HCT116 (cell line): ENCODE results near the gene LAMC3. TPM values are rescaled to one million over a fixed set of nuclear protein-coding genes. Genes with fewer than 3 reads are reported as not detected.

ENCODE experiments used
- ATAC-seq: fragments of 200-7000 bp; cut with Tn5 transposase; 2 replicates; pipeline ENCODE4 v1.9.1; 2020; ENCODE audit warnings: mild to moderate bottlenecking, moderate library complexity
- BruUV-seq: library from RNA; stranded (reverse); fragments of 400-500 nt; replicated peaks from 2 replicates; lab custom pipeline; 2021; lab: Mats Ljungman, UMichigan
- CTCF ChIA-PET: fragments of 300-600 bp; sonication (Branson Sonifier 250); formaldehyde crosslinking; loops from one replicate; lab custom pipeline; 2021; ENCODE audit warnings: antibody characterized with exemption; lab: Charles Lee
- POLR2A ChIA-PET: fragments of 300-600, 350-600 bp; sonication (Branson Sonifier 250); formaldehyde crosslinking; loops from one replicate; lab custom pipeline; 2021; ENCODE audit warnings: antibody characterized with exemption; lab: Charles Lee
- RAD21 ChIA-PET, 2 experiments: fragments of 300-600 bp; sonication (Branson Sonifier 250); formaldehyde crosslinking; loops; one replicate each; lab custom pipeline; 2023; ENCODE audit warnings: low total read pairs in 2 of 2; ENCODE audit not compliant: uncharacterized antibody in 2 of 2, unreplicated experiment in 2 of 2, low non-redundant PET in 1 of 2; lab: Charles Lee
- DNase-seq: peaks from one replicate; pipeline ENCODE4 v3.0.0-alpha.2; 2010; ENCODE audit warnings: low read depth, low spot score
- H2AFZ ChIP-seq: fragments of 200-600 bp; shearing (Covaris generic), sonication (generic); 2 replicates; pipeline ENCODE4 v1.6.1; 2017; ENCODE audit warnings: low read depth, mixed run types, mixed read lengths, antibody characterized with exemption, low read length; ENCODE audit not compliant: poor library complexity, severe bottlenecking
- H3K27ac ChIP-seq: 2 replicates; pipeline ENCODE4 v1.5.1; 2012; ENCODE audit warnings: low read depth, low read length
- H3K27me3 ChIP-seq: fragments of 200-600 bp; sonication (generic); 2 replicates; pipeline ENCODE4 v1.6.1; 2016; ENCODE audit warnings: mixed run types, low read length, mixed read lengths; ENCODE audit not compliant: insufficient read depth
- H3K36me3 ChIP-seq, 2 experiments: fragments of 200-500 bp in 1 of 2; fragments of 200-600 bp in 1 of 2; sonication (Bioruptor generic) in 1 of 2; sonication (generic) in 1 of 2; 2 replicates each; pipeline versions ENCODE4 v1.5.1 to v1.6.1; 2014 to 2016; ENCODE audit warnings: low read length in 2 of 2, inconsistent platforms in 1 of 2, mixed read lengths in 1 of 2, mixed run types in 1 of 2; ENCODE audit not compliant: insufficient read depth in 2 of 2, control insufficient read depth in 1 of 2
- H3K4me1 ChIP-seq, 2 experiments: fragments of 200-600 bp in 1 of 2; sonication (generic) in 1 of 2; 2 replicates each; pipeline versions ENCODE4 v1.5.1 to v1.6.1; 2012 to 2017; ENCODE audit warnings: low read length in 2 of 2, inconsistent platforms in 1 of 2, mild to moderate bottlenecking in 1 of 2, mixed read lengths in 1 of 2, mixed run types in 1 of 2, moderate library complexity in 1 of 2; ENCODE audit not compliant: insufficient read depth in 2 of 2, control insufficient read depth in 1 of 2
- H3K4me2 ChIP-seq: fragments of 200-600 bp; sonication (generic); 2 replicates; pipeline ENCODE4 v1.6.1; 2017; ENCODE audit warnings: mixed run types, low read length, mixed read lengths
- H3K4me3 ChIP-seq, 2 experiments: fragments of 200-600 bp in 1 of 2; sonication (generic) in 1 of 2; replicated peaks in 1 of 2; 2 replicates each; pipeline ENCODE4 v1.5.1; 2011 to 2016; ENCODE audit warnings: low read length in 2 of 2, control low read depth in 1 of 2, low read depth in 1 of 2, mild to moderate bottlenecking in 1 of 2, mixed read lengths in 1 of 2, mixed run types in 1 of 2
- H3K79me2 ChIP-seq: fragments of 200-600 bp; sonication (generic); 2 replicates; pipeline ENCODE4 v1.6.1; 2017; ENCODE audit warnings: mild to moderate bottlenecking, mixed run types, low read length, moderate library complexity, mixed read lengths; ENCODE audit not compliant: insufficient read depth
- H3K9ac ChIP-seq: fragments of 200-600 bp; sonication (generic); 2 replicates; pipeline ENCODE4 v1.6.1; 2016; ENCODE audit warnings: low read length, mixed read lengths
- H3K9me2 ChIP-seq: fragments of 200-600 bp; sonication (generic), shearing (Covaris generic); 2 replicates; pipeline ENCODE4 v1.6.1; 2017; ENCODE audit warnings: mixed run types, mild to moderate bottlenecking, moderate library complexity; ENCODE audit not compliant: insufficient read depth
- H3K9me3 ChIP-seq, 2 experiments: fragments of 200-500 bp in 1 of 2; fragments of 200-600 bp in 1 of 2; sonication (Bioruptor generic) in 1 of 2; sonication (generic) in 1 of 2; 2 replicates each; pipeline ENCODE4 v1.6.1; 2014 to 2017; ENCODE audit warnings: low read length in 2 of 2, mixed read lengths in 2 of 2, inconsistent platforms in 1 of 2, low read depth in 1 of 2, mild to moderate bottlenecking in 1 of 2, mixed run types in 1 of 2, moderate library complexity in 1 of 2; ENCODE audit not compliant: control insufficient read depth in 1 of 2, insufficient read depth in 1 of 2
- H4K20me1 ChIP-seq: fragments of 200-600 bp; sonication (generic), shearing (Covaris generic); 2 replicates; pipeline ENCODE4 v1.6.1; 2017; ENCODE audit warnings: mixed run types, mild to moderate bottlenecking, moderate library complexity; ENCODE audit not compliant: insufficient read depth
- CTCF ChIP-seq, 3 experiments: fragments of 200-600 bp in 1 of 3; sonication (generic) in 1 of 3; IDR thresholded peaks in 2 of 3; conservative IDR thresholded peaks in 1 of 3; 2 replicates each; pipeline ENCODE4 v1.5.1; 2012 to 2017; ENCODE audit warnings: low read depth in 2 of 3, low read length in 2 of 3, antibody characterized with exemption in 1 of 3, borderline replicate concordance in 1 of 3, control low read depth in 1 of 3, mild to moderate bottlenecking in 1 of 3, mixed read lengths in 1 of 3, mixed run types in 1 of 3, moderate library complexity in 1 of 3; ENCODE audit not compliant: insufficient read depth in 1 of 3
- ELF1 ChIP-seq: IDR thresholded peaks from 2 replicates; pipeline ENCODE4 v1.6.1; 2012; ENCODE audit warnings: low read depth, borderline replicate concordance
- POLR2AphosphoS5 ChIP-seq: IDR thresholded peaks from 2 replicates; pipeline ENCODE4 v1.6.1; 2011; ENCODE audit warnings: mild to moderate bottlenecking, low read depth, low read length, moderate library complexity
- RAD21 ChIP-seq: IDR thresholded peaks from 2 replicates; pipeline ENCODE4 v1.6.1; 2012; ENCODE audit warnings: low read depth, mild to moderate bottlenecking
- SIN3A ChIP-seq: IDR thresholded peaks from 2 replicates; pipeline ENCODE4 v1.6.1; 2012; ENCODE audit warnings: low read depth
- ZBTB33 ChIP-seq: IDR thresholded peaks from 2 replicates; pipeline ENCODE4 v1.6.1; 2011; ENCODE audit warnings: mild to moderate bottlenecking, low read length, moderate library complexity; ENCODE audit not compliant: insufficient replicate concordance; ENCODE audit errors: extremely low read depth
- intact Hi-C: fragments of 100-400 bp; cut with micrococcal nuclease; formaldehyde crosslinking; loops from 2 replicates; pipeline ENCODE4 v1.10.0; 2022
- total RNA-seq: library from RNA; stranded (reverse); gene quantifications from one replicate; pipeline ENCODE4 v1.2.1, GENCODE V29; 2021; ENCODE audit not compliant: unreplicated experiment

Gene LAMC3
- total RNA-seq, 1 experiment from 2014 or later, result 7.7 TPM

GRCh38 chr9:130997395-130997684 is 11.6 kb upstream of the LAMC3 start (continued):
- TF ChIP-seq ZBTB33, result no peak

- Histone ChIP-seq H4K20me1 (no peaks in the 10 kb centered on the region), H3K27ac (no peak overlapping the region), H3K4me2 (no peak overlapping the region), H3K9ac (no peak overlapping the region), H3K4me1 (peaks cover 5 to 17% of the 10 kb centered on the region in 2 experiments; a peak in 3 of 4 replicates), H2AFZ (no peak overlapping the region), H3K79me2 (no peaks in the 10 kb centered on the region), H3K9me3 (no peaks in the 10 kb centered on the region), H3K9me2 (no peaks in the 10 kb centered on the region), H3K27me3 (no peaks in the 10 kb centered on the region; the same call in 1 of the 2 replicates), H3K36me3 (no peaks in the 10 kb centered on the region), H3K4me3 (no peak overlapping the region)
- ChIA-PET POLR2A (interaction anchor here (0.6 to 1.4 kb wide), 3 partner anchors 32 to 664 kb away, joined by 4 read pairs; no protein-coding TSS in a partner anchor), CTCF (interaction anchor here (0.6 to 5.6 kb wide), 28 partner anchors 10 to 297 kb away, joined by 3 to 88 read pairs (median 4); partner anchors contain the start of gene LAMC3), RAD21 (interaction anchor here (0.6 to 2.2 kb wide), 15 partner anchors 48 to 427 kb away, joined by 3 to 18 read pairs (median 4); no protein-coding TSS in a partner anchor)
- intact Hi-C loops, result loop anchor here (1.0 to 2.0 kb wide), 4 partner anchors 57 to 297 kb away; no protein-coding TSS in a partner anchor
- TF ChIP-seq POLR2AphosphoS5 (no peak), RAD21 (peak; percentile 98), CTCF (IDR thresholded peaks at IDR 0.05 in 2 of 3, conservative IDR thresholded peaks at IDR 0.05 in 1 of 3; ENCODE audit: borderline replicate concordance in 1 of 3, insufficient read depth in 1 of 3, low read depth in 2 of 3, low read length in 2 of 3) (peak; percentile 72 to 96 (median 90)), ELF1 (no peak), SIN3A (no peak)
- DNase-seq (peak; percentile 60), ATAC-seq (peak; percentile 93)
- no TSS peak for BruUV-seq
Observed at GRCh38 chr9:130997925-130998596, 10.9 kb upstream of the LAMC3 start.
